ENCODE results near the gene GET4. TPM values are rescaled to one million over a fixed set of nuclear protein-coding genes. Genes with fewer than 3 reads are reported as not detected.

Gene GET4
- total and polyA plus RNA-seq, 2 experiments from 2014 or later = 48.3 to 102 TPM

DNA sequence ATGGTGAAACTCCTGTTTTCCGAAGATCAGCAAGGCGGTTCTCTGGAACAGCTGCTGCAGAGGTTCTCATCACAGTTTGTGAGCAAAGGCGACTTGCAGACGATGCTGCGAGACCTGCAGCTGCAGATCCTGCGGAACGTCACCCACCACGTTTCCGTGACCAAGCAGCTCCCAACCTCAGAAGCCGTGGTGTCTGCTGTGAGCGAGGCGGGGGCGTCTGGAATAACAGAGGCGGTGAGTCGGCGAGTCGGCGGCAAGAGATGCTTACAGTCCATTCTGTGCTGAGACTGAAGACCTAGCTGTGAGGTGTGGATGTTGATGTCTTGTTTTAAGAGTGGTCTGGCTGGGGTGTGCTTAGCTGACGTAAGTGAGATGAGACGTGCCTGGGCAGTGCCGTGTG is 16.2 kb upstream of the GET4 start:
- no peak overlapping the region for H2AFZ ChIP-seq
- no peaks in the 10 kb centered on the region for H3K79me2 ChIP-seq
- no peak for TF ChIP-seq EZH2phosphoT487 (IDR thresholded peaks at IDR 0.05; ENCODE audit: low read depth, severe bottlenecking, unreplicated experiment)
- TF ChIP-seq, protein P1, sequence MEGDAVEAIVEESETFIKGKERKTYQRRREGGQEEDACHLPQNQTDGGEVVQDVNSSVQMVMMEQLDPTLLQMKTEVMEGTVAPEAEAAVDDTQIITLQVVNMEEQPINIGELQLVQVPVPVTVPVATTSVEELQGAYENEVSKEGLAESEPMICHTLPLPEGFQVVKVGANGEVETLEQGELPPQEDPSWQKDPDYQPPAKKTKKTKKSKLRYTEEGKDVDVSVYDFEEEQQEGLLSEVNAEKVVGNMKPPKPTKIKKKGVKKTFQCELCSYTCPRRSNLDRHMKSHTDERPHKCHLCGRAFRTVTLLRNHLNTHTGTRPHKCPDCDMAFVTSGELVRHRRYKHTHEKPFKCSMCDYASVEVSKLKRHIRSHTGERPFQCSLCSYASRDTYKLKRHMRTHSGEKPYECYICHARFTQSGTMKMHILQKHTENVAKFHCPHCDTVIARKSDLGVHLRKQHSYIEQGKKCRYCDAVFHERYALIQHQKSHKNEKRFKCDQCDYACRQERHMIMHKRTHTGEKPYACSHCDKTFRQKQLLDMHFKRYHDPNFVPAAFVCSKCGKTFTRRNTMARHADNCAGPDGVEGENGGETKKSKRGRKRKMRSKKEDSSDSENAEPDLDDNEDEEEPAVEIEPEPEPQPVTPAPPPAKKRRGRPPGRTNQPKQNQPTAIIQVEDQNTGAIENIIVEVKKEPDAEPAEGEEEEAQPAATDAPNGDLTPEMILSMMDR (IDR thresholded peaks at IDR 0.05; ENCODE audit: poor library complexity) = no peak
- TF ChIP-seq EZH2 (IDR thresholded peaks at IDR 0.05; ENCODE audit: borderline replicate concordance) = no peak
- no peak overlapping the region for H3K4me2 ChIP-seq
- no peaks in the 10 kb centered on the region for H3K9me2 ChIP-seq (replicated peaks; ENCODE audit: insufficient read depth)
- H3K27me3 ChIP-seq = no peaks in the 10 kb centered on the region
- H3K36me3 ChIP-seq (replicated peaks; ENCODE audit: insufficient read depth, low read depth) = no peaks in the 10 kb centered on the region
- DNase-seq (ENCODE audit: low spot score) = no peak
- H3K27ac ChIP-seq = no peak overlapping the region
- no peak overlapping the region for H3K4me3 ChIP-seq
- H4K20me1 ChIP-seq (ENCODE audit: insufficient read depth, poor library complexity, severe bottlenecking) = no peaks in the 10 kb centered on the region
- WGBS (ENCODE audit: low lambda C conversion rate, missing lambda C conversion rate) = 95% methylated on average over 21 of the region's 21 CpGs
- H3K4me1 ChIP-seq (ENCODE audit: insufficient read depth) = peaks cover 17% of the 10 kb centered on the region
- no peaks in the 10 kb centered on the region for H3K9me3 ChIP-seq (ENCODE audit: low read depth)

DNA sequence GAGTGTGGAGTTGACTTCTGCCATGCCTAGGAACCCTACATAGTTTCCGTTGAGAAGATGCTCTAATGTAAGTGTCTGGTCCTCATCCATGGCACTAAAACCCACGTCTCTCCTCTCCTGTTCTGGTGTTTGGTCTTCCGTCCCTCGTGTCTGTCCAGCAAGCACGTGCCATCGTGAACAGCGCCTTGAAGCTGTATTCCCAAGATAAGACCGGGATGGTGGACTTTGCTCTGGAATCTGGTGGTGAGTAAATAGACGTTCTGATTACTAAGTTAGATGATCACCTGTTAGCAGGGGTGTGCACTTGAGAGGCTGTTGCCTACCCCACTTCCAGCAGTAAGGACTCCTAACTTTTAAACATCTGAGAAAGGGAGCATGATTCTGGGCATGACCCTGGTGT is 15.1 kb upstream of the GET4 start:
- H3K27me3 ChIP-seq = no peaks in the 10 kb centered on the region
- 65% methylated on average over 9 of the region's 9 CpGs for WGBS (ENCODE audit: low lambda C conversion rate, missing lambda C conversion rate)
- TF ChIP-seq EZH2 (IDR thresholded peaks at IDR 0.05; ENCODE audit: borderline replicate concordance) (no peak), EZH2phosphoT487 (IDR thresholded peaks at IDR 0.05; ENCODE audit: low read depth, severe bottlenecking, unreplicated experiment) (no peak)
- TF ChIP-seq, protein P1 (IDR thresholded peaks at IDR 0.05; ENCODE audit: poor library complexity) = no peak
- H4K20me1 ChIP-seq (ENCODE audit: insufficient read depth, poor library complexity, severe bottlenecking) = no peaks in the 10 kb centered on the region
- peak overlapping the region; percentile 54 for H3K4me2 ChIP-seq
- no peaks in the 10 kb centered on the region for H3K79me2 ChIP-seq
- no peak overlapping the region for H3K4me3 ChIP-seq
- H3K4me1 ChIP-seq (ENCODE audit: insufficient read depth) = peaks cover 17% of the 10 kb centered on the region
- no peaks in the 10 kb centered on the region for H3K36me3 ChIP-seq (replicated peaks; ENCODE audit: insufficient read depth, low read depth)
- H3K27ac ChIP-seq = peak overlapping the region; percentile 89
- DNase-seq (ENCODE audit: low spot score) = peak; percentile 76
- H3K9me2 ChIP-seq (replicated peaks; ENCODE audit: insufficient read depth) = no peaks in the 10 kb centered on the region
- H3K9me3 ChIP-seq (ENCODE audit: low read depth) = no peaks in the 10 kb centered on the region
- H2AFZ ChIP-seq = no peak overlapping the region

DNA sequence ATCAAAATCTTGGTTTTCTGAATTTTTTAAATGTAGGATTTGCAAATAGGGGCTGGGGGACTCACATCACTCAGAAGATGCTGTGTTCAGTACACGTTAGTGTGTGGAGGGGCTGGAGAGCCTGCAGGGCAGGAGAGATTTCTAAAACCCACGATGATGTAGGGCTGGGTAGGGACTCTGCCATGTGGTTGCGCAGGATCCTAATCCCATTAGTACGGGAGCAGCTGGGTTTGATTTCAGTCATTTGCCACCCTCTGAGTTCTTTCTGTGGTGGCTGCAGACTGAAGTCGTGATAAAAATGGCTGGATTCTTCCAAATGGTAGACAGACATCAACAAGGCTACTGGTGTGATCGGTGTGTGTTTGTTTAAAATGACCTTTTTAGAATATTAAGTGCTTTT is 14.2 kb upstream of the GET4 start:
- no peaks in the 10 kb centered on the region for H3K27me3 ChIP-seq
- no peak overlapping the region for H3K4me3 ChIP-seq
- DNase-seq (ENCODE audit: low spot score) = no peak
- peaks cover 17% of the 10 kb centered on the region for H3K4me1 ChIP-seq (ENCODE audit: insufficient read depth)
- H2AFZ ChIP-seq = no peak overlapping the region
- no peak overlapping the region for H3K4me2 ChIP-seq
- no peaks in the 10 kb centered on the region for H3K79me2 ChIP-seq
- no peaks in the 10 kb centered on the region for H3K36me3 ChIP-seq (replicated peaks; ENCODE audit: insufficient read depth, low read depth)
- H3K9me2 ChIP-seq (replicated peaks; ENCODE audit: insufficient read depth) = no peaks in the 10 kb centered on the region
- WGBS (ENCODE audit: low lambda C conversion rate, missing lambda C conversion rate) = 84% methylated on average over 6 of the region's 6 CpGs
- no peaks in the 10 kb centered on the region for H3K9me3 ChIP-seq (ENCODE audit: low read depth)
- H4K20me1 ChIP-seq (ENCODE audit: insufficient read depth, poor library complexity, severe bottlenecking) = no peaks in the 10 kb centered on the region
- TF ChIP-seq EZH2 (IDR thresholded peaks at IDR 0.05; ENCODE audit: borderline replicate concordance) = no peak
- no peak for TF ChIP-seq EZH2phosphoT487 (IDR thresholded peaks at IDR 0.05; ENCODE audit: low read depth, severe bottlenecking, unreplicated experiment)
- TF ChIP-seq, protein P1 (IDR thresholded peaks at IDR 0.05; ENCODE audit: poor library complexity) = no peak
- H3K27ac ChIP-seq = peak overlapping the region; percentile 89

DNA sequence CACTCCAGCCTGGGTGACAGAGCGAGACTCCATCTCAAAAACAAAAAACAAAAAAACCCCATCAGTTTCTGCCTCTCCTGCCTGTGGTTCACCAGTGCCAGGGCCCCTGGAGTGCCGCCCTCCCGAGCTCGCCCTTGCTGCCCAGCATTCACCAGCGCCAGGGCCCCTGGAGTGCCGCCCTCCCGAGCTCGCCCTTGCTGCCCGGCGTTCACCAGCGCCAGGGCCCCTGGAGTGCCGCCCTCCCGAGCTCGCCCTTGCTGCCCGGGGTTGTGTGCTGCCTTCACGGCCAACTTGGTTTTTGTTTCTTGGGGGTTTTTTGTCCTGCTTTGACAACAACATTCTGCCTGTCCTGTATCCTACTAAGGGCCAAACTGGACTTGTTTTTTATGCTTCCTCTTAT is 13.2 kb upstream of the GET4 start:
- H3K4me1 ChIP-seq (ENCODE audit: insufficient read depth) = peaks cover 17% of the 10 kb centered on the region
- no peaks in the 10 kb centered on the region for H3K9me3 ChIP-seq (ENCODE audit: low read depth)
- no peak overlapping the region for H3K4me2 ChIP-seq
- TF ChIP-seq EZH2 (IDR thresholded peaks at IDR 0.05; ENCODE audit: borderline replicate concordance) = no peak
- no peak for TF ChIP-seq EZH2phosphoT487 (IDR thresholded peaks at IDR 0.05; ENCODE audit: low read depth, severe bottlenecking, unreplicated experiment)
- TF ChIP-seq, protein P1 (IDR thresholded peaks at IDR 0.05; ENCODE audit: poor library complexity) = no peak
- H3K27me3 ChIP-seq = no peaks in the 10 kb centered on the region
- H3K27ac ChIP-seq = no peak overlapping the region
- DNase-seq (ENCODE audit: low spot score) = no peak
- no peak overlapping the region for H3K4me3 ChIP-seq
- no peaks in the 10 kb centered on the region for H3K9me2 ChIP-seq (replicated peaks; ENCODE audit: insufficient read depth)
- no peaks in the 10 kb centered on the region for H3K36me3 ChIP-seq (replicated peaks; ENCODE audit: insufficient read depth, low read depth)
- no peaks in the 10 kb centered on the region for H4K20me1 ChIP-seq (ENCODE audit: insufficient read depth, poor library complexity, severe bottlenecking)
- H2AFZ ChIP-seq = no peak overlapping the region
- no peaks in the 10 kb centered on the region for H3K79me2 ChIP-seq
- WGBS (ENCODE audit: low lambda C conversion rate, missing lambda C conversion rate) = 95% methylated on average over 15 of the region's 16 CpGs

Data from hepatocyte (in vitro differentiated cells).